GM23338 (cell line): ENCODE results near the gene FNDC8. TPM values are rescaled to one million over a fixed set of nuclear protein-coding genes. Genes with fewer than 3 reads are reported as not detected.

ENCODE experiments used
- CREB1 ChIP-seq: fragments of 250-450 bp; sonication (Bioruptor Pico); IDR thresholded peaks from 2 replicates; pipeline ENCODE4 v1.5.0; 2020; ENCODE audit warnings: low read depth, mild to moderate bottlenecking, moderate library complexity
- EZH2 ChIP-seq: fragments of 200-600 bp; sonication (generic); IDR thresholded peaks from one replicate; pipeline ENCODE4 v1.8.0; 2017; ENCODE audit warnings: antibody characterized with exemption, mild to moderate bottlenecking, low read depth; ENCODE audit not compliant: unreplicated experiment
- EZH2phosphoT487 ChIP-seq: fragments of 200-600 bp; sonication (generic); IDR thresholded peaks from one replicate; pipeline ENCODE4 v1.8.1; 2018; ENCODE audit warnings: antibody characterized with exemption; ENCODE audit not compliant: unreplicated experiment
- JUNB ChIP-seq: IDR thresholded peaks from one replicate; pipeline ENCODE4 v1.6.1; 2016; ENCODE audit warnings: antibody characterized with exemption; ENCODE audit not compliant: unreplicated experiment
- NANOG ChIP-seq: IDR thresholded peaks from 2 replicates; pipeline ENCODE4 v1.6.1; 2016; ENCODE audit warnings: antibody characterized with exemption, borderline replicate concordance
- POLR2AphosphoS5 ChIP-seq: IDR thresholded peaks from 2 replicates; pipeline ENCODE4 v1.6.1; 2016; ENCODE audit warnings: antibody characterized with exemption, low read depth
- ZNF114 ChIP-seq: fragments of 250-450 bp; sonication (Bioruptor Pico); IDR thresholded peaks from 2 replicates; pipeline ENCODE4 v1.5.0; 2020; ENCODE audit warnings: mild to moderate bottlenecking, moderate library complexity
- ZNF331 ChIP-seq: fragments of 250-450 bp; sonication (Bioruptor Pico); IDR thresholded peaks from 2 replicates; pipeline ENCODE4 v1.5.0; 2020; ENCODE audit warnings: low read depth, mild to moderate bottlenecking, moderate library complexity
- polyA plus RNA-seq: library from polyadenylated mRNA; unstranded; fragments of >200 nt; fragmentation: Nextera tagmentation; extraction: Ambion mirVana; gene quantifications from 2 replicates; pipeline ENCODE4 v1.2.1, GENCODE V29; 2016
- total RNA-seq: library from RNA; depleted of rRNA; stranded (reverse); fragments of >200 nt; shearing (Covaris generic); gene quantifications from 2 replicates; pipeline ENCODE4 v1.2.3, GENCODE V29; 2014
- TF ChIP-seq, protein P1 (sequence below): fragments of 250-450 bp; sonication (Bioruptor Pico); IDR thresholded peaks from 2 replicates; pipeline ENCODE4 v1.5.0; 2020; ENCODE audit warnings: mild to moderate bottlenecking, moderate library complexity
- TF ChIP-seq, protein P2 (sequence below), 2 experiments: fragments of 200-600 bp in 1 of 2; sonication (generic) in 1 of 2; conservative IDR thresholded peaks; 2 replicates each; pipeline versions ENCODE4 v1.5.1 to v1.6.1; 2016 to 2017; ENCODE audit warnings: antibody characterized with exemption in 2 of 2, low read depth in 2 of 2, mild to moderate bottlenecking in 2 of 2, moderate library complexity in 1 of 2

Gene FNDC8
- total and polyA plus RNA-seq, 2 experiments from 2014 or later = not detected

DNA sequence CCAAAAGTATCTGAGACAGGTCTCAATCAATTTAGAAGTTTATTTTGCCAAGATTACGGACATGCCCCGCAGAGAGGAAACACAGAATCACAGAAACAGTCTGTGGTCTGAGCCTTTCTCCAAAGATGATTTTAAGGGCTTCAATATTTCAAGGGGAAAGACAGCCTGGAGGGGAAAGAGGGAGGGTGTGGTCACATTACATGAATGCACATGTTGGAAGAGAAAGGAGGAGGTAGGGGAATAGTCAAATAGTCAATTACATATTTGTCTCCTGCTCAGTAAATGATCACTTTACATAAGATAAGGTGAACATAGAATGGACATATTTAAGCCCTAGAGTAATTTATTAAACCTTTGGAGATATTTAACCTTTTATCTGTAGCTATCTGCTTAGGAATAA, 38.5 kb downstream of the FNDC8 start (continued):
- TF ChIP-seq, protein P1, sequence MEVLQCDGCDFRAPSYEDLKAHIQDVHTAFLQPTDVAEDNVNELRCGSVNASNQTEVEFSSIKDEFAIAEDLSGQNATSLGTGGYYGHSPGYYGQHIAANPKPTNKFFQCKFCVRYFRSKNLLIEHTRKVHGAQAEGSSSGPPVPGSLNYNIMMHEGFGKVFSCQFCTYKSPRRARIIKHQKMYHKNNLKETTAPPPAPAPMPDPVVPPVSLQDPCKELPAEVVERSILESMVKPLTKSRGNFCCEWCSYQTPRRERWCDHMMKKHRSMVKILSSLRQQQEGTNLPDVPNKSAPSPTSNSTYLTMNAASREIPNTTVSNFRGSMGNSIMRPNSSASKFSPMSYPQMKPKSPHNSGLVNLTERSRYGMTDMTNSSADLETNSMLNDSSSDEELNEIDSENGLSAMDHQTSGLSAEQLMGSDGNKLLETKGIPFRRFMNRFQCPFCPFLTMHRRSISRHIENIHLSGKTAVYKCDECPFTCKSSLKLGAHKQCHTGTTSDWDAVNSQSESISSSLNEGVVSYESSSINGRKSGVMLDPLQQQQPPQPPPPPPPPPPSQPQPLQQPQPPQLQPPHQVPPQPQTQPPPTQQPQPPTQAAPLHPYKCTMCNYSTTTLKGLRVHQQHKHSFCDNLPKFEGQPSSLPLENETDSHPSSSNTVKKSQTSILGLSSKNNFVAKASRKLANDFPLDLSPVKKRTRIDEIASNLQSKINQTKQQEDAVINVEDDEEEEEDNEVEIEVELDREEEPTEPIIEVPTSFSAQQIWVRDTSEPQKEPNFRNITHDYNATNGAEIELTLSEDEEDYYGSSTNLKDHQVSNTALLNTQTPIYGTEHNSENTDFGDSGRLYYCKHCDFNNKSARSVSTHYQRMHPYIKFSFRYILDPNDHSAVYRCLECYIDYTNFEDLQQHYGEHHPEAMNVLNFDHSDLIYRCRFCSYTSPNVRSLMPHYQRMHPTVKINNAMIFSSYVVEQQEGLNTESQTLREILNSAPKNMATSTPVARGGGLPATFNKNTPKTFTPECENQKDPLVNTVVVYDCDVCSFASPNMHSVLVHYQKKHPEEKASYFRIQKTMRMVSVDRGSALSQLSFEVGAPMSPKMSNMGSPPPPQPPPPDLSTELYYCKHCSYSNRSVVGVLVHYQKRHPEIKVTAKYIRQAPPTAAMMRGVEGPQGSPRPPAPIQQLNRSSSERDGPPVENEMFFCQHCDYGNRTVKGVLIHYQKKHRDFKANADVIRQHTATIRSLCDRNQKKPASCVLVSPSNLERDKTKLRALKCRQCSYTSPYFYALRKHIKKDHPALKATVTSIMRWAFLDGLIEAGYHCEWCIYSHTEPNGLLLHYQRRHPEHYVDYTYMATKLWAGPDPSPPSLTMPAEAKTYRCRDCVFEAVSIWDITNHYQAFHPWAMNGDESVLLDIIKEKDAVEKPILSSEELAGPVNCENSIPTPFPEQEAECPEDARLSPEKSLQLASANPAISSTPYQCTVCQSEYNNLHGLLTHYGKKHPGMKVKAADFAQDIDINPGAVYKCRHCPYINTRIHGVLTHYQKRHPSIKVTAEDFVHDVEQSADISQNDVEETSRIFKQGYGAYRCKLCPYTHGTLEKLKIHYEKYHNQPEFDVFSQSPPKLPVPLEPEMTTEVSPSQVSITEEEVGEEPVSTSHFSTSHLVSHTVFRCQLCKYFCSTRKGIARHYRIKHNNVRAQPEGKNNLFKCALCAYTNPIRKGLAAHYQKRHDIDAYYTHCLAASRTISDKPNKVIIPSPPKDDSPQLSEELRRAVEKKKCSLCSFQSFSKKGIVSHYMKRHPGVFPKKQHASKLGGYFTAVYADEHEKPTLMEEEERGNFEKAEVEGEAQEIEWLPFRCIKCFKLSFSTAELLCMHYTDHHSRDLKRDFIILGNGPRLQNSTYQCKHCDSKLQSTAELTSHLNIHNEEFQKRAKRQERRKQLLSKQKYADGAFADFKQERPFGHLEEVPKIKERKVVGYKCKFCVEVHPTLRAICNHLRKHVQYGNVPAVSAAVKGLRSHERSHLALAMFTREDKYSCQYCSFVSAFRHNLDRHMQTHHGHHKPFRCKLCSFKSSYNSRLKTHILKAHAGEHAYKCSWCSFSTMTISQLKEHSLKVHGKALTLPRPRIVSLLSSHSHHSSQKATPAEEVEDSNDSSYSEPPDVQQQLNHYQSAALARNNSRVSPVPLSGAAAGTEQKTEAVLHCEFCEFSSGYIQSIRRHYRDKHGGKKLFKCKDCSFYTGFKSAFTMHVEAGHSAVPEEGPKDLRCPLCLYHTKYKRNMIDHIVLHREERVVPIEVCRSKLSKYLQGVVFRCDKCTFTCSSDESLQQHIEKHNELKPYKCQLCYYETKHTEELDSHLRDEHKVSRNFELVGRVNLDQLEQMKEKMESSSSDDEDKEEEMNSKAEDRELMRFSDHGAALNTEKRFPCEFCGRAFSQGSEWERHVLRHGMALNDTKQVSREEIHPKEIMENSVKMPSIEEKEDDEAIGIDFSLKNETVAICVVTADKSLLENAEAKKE = no peak
- TF ChIP-seq ZNF114 (CRISPR knock-in tag) (no peak), CREB1 (CRISPR knock-in tag) (no peak), EZH2 (no peak), ZNF331 (CRISPR knock-in tag) (no peak), POLR2AphosphoS5 (no peak), JUNB (no peak), EZH2phosphoT487 (no peak), NANOG (no peak)
- TF ChIP-seq, protein P2, sequence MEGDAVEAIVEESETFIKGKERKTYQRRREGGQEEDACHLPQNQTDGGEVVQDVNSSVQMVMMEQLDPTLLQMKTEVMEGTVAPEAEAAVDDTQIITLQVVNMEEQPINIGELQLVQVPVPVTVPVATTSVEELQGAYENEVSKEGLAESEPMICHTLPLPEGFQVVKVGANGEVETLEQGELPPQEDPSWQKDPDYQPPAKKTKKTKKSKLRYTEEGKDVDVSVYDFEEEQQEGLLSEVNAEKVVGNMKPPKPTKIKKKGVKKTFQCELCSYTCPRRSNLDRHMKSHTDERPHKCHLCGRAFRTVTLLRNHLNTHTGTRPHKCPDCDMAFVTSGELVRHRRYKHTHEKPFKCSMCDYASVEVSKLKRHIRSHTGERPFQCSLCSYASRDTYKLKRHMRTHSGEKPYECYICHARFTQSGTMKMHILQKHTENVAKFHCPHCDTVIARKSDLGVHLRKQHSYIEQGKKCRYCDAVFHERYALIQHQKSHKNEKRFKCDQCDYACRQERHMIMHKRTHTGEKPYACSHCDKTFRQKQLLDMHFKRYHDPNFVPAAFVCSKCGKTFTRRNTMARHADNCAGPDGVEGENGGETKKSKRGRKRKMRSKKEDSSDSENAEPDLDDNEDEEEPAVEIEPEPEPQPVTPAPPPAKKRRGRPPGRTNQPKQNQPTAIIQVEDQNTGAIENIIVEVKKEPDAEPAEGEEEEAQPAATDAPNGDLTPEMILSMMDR (conservative IDR thresholded peaks at IDR 0.05; ENCODE audit: low read depth in 2 of 2) = no peak
